HEK293 (cell line): ENCODE data around the gene TBX6.
A peak's percentile ranks its signal among the peaks of the same experiment; 100 is the strongest.

Experiments used
- CTCF ChIP-seq: fragments of 450-650 bp; formaldehyde crosslinking; IDR thresholded peaks from 2 replicates; pipeline ENCODE4 v1.5.1; 2016; ENCODE audit warnings: missing biosample characterization, missing genetic modification characterization
- EGR2 ChIP-seq: fragments of 450-650 bp; formaldehyde crosslinking; IDR thresholded peaks from 2 replicates; pipeline ENCODE4 v1.5.1; 2016; ENCODE audit warnings: low read depth, missing biosample characterization, missing genetic modification characterization
- FEZF1 ChIP-seq: fragments of 450-650 bp; formaldehyde crosslinking; IDR thresholded peaks from 2 replicates; pipeline ENCODE4 v1.5.1; 2016; ENCODE audit warnings: missing biosample characterization, missing genetic modification characterization
- HOXD13 ChIP-seq: sonication (generic); formaldehyde crosslinking; IDR thresholded peaks from 2 replicates; pipeline ENCODE4 v1.8.0; 2022; ENCODE audit warnings: missing genetic modification reagents, borderline replicate concordance
- MEIS1 ChIP-seq: sonication (generic); formaldehyde crosslinking; IDR thresholded peaks from 2 replicates; pipeline ENCODE4 v1.8.1; 2022; ENCODE audit warnings: missing genetic modification reagents, mild to moderate bottlenecking, borderline replicate concordance
- PRDM1 ChIP-seq: fragments of 450-650 bp; formaldehyde crosslinking; IDR thresholded peaks from 2 replicates; pipeline ENCODE4; 2016; ENCODE audit warnings: missing biosample characterization, missing genetic modification characterization
- REPIN1 ChIP-seq: fragments of 450-650 bp; formaldehyde crosslinking; IDR thresholded peaks from 2 replicates; pipeline ENCODE4 v1.5.1; 2017; ENCODE audit warnings: missing biosample characterization, missing genetic modification characterization, low read depth
- SCRT1 ChIP-seq: fragments of 450-650 bp; formaldehyde crosslinking; IDR thresholded peaks from 2 replicates; pipeline ENCODE4 v1.5.1; 2016; ENCODE audit warnings: missing biosample characterization, missing genetic modification characterization, borderline replicate concordance
- SP3 ChIP-seq: fragments of 450-650 bp; formaldehyde crosslinking; IDR thresholded peaks from 2 replicates; pipeline ENCODE4 v1.5.1; 2016; ENCODE audit warnings: missing biosample characterization, missing genetic modification characterization
- YY2 ChIP-seq: fragments of 450-650 bp; formaldehyde crosslinking; IDR thresholded peaks from 2 replicates; pipeline ENCODE4 v1.5.1; 2016; ENCODE audit warnings: missing biosample characterization, missing genetic modification characterization
- ZBTB20 ChIP-seq: fragments of 450-650 bp; formaldehyde crosslinking; IDR thresholded peaks from 2 replicates; pipeline ENCODE4 v1.5.1; 2016; ENCODE audit warnings: missing biosample characterization, missing genetic modification characterization
- ZBTB26 ChIP-seq: fragments of 450-650 bp; formaldehyde crosslinking; optimal IDR thresholded peaks from 2 replicates; pipeline ENCODE3; 2016; ENCODE audit warnings: missing biosample characterization, mild to moderate bottlenecking, missing genetic modification characterization
- ZBTB49 ChIP-seq: fragments of 450-650 bp; formaldehyde crosslinking; IDR thresholded peaks from 2 replicates; pipeline ENCODE4 v1.5.1; 2016; ENCODE audit warnings: missing biosample characterization, missing genetic modification characterization, low read depth
- ZNF184 ChIP-seq: fragments of 450-650 bp; IDR thresholded peaks from 2 replicates; pipeline ENCODE4 v1.5.1; 2018; ENCODE audit warnings: missing biosample characterization, mild to moderate bottlenecking, missing genetic modification characterization
- ZNF248 ChIP-seq: fragments of 450-650 bp; formaldehyde crosslinking; IDR thresholded peaks from 2 replicates; pipeline ENCODE4 v1.5.1; 2017; ENCODE audit warnings: missing biosample characterization, missing genetic modification characterization
- ZNF280C ChIP-seq: fragments of 450-650 bp; formaldehyde crosslinking; IDR thresholded peaks from 2 replicates; pipeline ENCODE4 v1.5.1; 2016; ENCODE audit warnings: missing biosample characterization, missing genetic modification characterization
- ZNF302 ChIP-seq: fragments of 450-650 bp; formaldehyde crosslinking; IDR thresholded peaks from 2 replicates; pipeline ENCODE4 v1.5.1; 2016; ENCODE audit warnings: missing biosample characterization, missing genetic modification characterization, low read depth
- ZNF416 ChIP-seq: fragments of 450-650 bp; formaldehyde crosslinking; IDR thresholded peaks from 2 replicates; pipeline ENCODE4 v1.5.1; 2016; ENCODE audit warnings: missing biosample characterization, missing genetic modification characterization
- ZNF433 ChIP-seq: fragments of 450-650 bp; formaldehyde crosslinking; IDR thresholded peaks from 2 replicates; pipeline ENCODE4 v1.5.1; 2016; ENCODE audit warnings: missing biosample characterization, missing genetic modification characterization, low read depth
- ZNF510 ChIP-seq: fragments of 450-650 bp; formaldehyde crosslinking; IDR thresholded peaks from 2 replicates; pipeline ENCODE4 v1.5.1; 2018; ENCODE audit warnings: mild to moderate bottlenecking, missing genetic modification characterization, missing biosample characterization; ENCODE audit not compliant: insufficient replicate concordance
- ZNF514 ChIP-seq: fragments of 450-650 bp; formaldehyde crosslinking; IDR thresholded peaks from 2 replicates; pipeline ENCODE4 v1.5.1; 2016; ENCODE audit warnings: missing biosample characterization, missing genetic modification characterization
- ZNF521 ChIP-seq: fragments of 450-650 bp; formaldehyde crosslinking; IDR thresholded peaks from 2 replicates; pipeline ENCODE4 v1.5.1; 2017; ENCODE audit warnings: missing biosample characterization, mild to moderate bottlenecking, missing genetic modification characterization
- ZNF585B ChIP-seq: fragments of 450-650 bp; formaldehyde crosslinking; IDR thresholded peaks from 2 replicates; pipeline ENCODE4 v1.5.1; 2016; ENCODE audit warnings: missing biosample characterization, missing genetic modification characterization
- ZNF660 ChIP-seq: fragments of 450-650 bp; IDR thresholded peaks from 2 replicates; pipeline ENCODE4 v1.5.1; 2018; ENCODE audit warnings: missing biosample characterization, mild to moderate bottlenecking, missing genetic modification characterization
- ZNF692 ChIP-seq: fragments of 450-650 bp; formaldehyde crosslinking; IDR thresholded peaks from 2 replicates; pipeline ENCODE4 v1.5.1; 2016; ENCODE audit warnings: missing biosample characterization, missing genetic modification characterization
- ZNF792 ChIP-seq: fragments of 450-650 bp; formaldehyde crosslinking; IDR thresholded peaks from 2 replicates; pipeline ENCODE4 v1.5.1; 2016; ENCODE audit warnings: missing biosample characterization, missing genetic modification characterization
- TF ChIP-seq, protein P1 (sequence below): fragments of 450-650 bp; formaldehyde crosslinking; IDR thresholded peaks from 2 replicates; pipeline ENCODE4; 2016; ENCODE audit warnings: missing biosample characterization, missing genetic modification characterization
- TF ChIP-seq, protein P2 (sequence below): IDR thresholded peaks from 2 replicates; pipeline ENCODE4 v1.6.1; 2011; ENCODE audit warnings: mild to moderate bottlenecking, low read depth, low read length, borderline replicate concordance

Gene TBX6

GRCh38 chr16:30091474-30092372 is at the start of gene TBX6 (continued):
- no peak for TF ChIP-seq ZBTB49 (tag by site-specific recombination)
- TF ChIP-seq ZNF248 (tag by site-specific recombination): no peak
- TF ChIP-seq YY2: peak; percentile 10; the same call in 1 of the 2 replicates
- TF ChIP-seq ZNF416 (tag by site-specific recombination): no peak
- peak; percentile 70 for TF ChIP-seq ZNF660 (tag by site-specific recombination)
- no peak for TF ChIP-seq SCRT1 (tag by site-specific recombination)
- no peak for TF ChIP-seq ZNF585B
- no peak for TF ChIP-seq REPIN1 (tag by site-specific recombination)
- TF ChIP-seq CTCF (tag by site-specific recombination): peak; percentile 98
- peak; percentile 81 for TF ChIP-seq EGR2
- TF ChIP-seq SP3 (tag by site-specific recombination): peak; percentile 67
- TF ChIP-seq ZNF184 (tag by site-specific recombination): 0 out of 2 replicates have a peak, but pooled peaks have one; percentile 19
- no peak for TF ChIP-seq ZNF302 (tag by site-specific recombination)
- TF ChIP-seq, protein P1, sequence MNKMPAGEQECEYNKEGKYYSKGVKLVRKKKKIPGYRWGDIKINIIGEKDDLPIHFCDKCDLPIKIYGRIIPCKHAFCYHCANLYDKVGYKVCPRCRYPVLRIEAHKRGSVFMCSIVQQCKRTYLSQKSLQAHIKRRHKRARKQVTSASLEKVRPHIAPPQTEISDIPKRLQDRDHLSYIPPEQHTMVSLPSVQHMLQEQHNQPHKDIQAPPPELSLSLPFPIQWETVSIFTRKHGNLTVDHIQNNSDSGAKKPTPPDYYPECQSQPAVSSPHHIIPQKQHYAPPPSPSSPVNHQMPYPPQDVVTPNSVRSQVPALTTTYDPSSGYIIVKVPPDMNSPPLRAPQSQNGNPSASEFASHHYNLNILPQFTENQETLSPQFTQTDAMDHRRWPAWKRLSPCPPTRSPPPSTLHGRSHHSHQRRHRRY (tag by site-specific recombination): no peak; the same call in 1 of the 2 replicates
- no peak for TF ChIP-seq ZNF280C
- TF ChIP-seq PRDM1 (tag by site-specific recombination): no peak
- TF ChIP-seq ZBTB20 (tag by site-specific recombination): peak; percentile 73
- no peak for TF ChIP-seq ZNF521 (tag by site-specific recombination)
- TF ChIP-seq ZNF433 (tag by site-specific recombination): no peak
- TF ChIP-seq, protein P2, sequence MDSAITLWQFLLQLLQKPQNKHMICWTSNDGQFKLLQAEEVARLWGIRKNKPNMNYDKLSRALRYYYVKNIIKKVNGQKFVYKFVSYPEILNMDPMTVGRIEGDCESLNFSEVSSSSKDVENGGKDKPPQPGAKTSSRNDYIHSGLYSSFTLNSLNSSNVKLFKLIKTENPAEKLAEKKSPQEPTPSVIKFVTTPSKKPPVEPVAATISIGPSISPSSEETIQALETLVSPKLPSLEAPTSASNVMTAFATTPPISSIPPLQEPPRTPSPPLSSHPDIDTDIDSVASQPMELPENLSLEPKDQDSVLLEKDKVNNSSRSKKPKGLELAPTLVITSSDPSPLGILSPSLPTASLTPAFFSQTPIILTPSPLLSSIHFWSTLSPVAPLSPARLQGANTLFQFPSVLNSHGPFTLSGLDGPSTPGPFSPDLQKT: no peak
- TF ChIP-seq FEZF1 (tag by site-specific recombination): no peak
- no peak for TF ChIP-seq HOXD13
- no peak for TF ChIP-seq ZNF514 (tag by site-specific recombination)
- no peak for TF ChIP-seq ZNF510 (tag by site-specific recombination)
- TF ChIP-seq ZNF792 (tag by site-specific recombination): no peak
- TF ChIP-seq ZNF692: peak; percentile 34
- TF ChIP-seq MEIS1: no peak
- TF ChIP-seq ZBTB26 (tag by site-specific recombination): peak; percentile 88
